ENCODE results near the gene PEX13.
"Not testable (repeated sequence)": the region's sequence is repeated elsewhere in the genome, so short reads cannot be mapped to it uniquely, and the experiment has no call there.

The PEX13 gene

GRCh38 chr2:61017556-61018317, at the start of gene PEX13, which contains the start of gene PUS10:
TSS of gene PEX13 (plus strand) at chr2:61017720. CDS start at chr2:61017760, 40 bp downstream.
TSS of gene PUS10 (minus strand) at chr2:61018255. CDS start at chr2:61011890, 6,365 bp downstream.
- DNase-seq = peak; percentile 82 to 90

- DNase-seq = no peak
Observed at GRCh38 chr2:60972889-60973656, 44.4 kb upstream of the PEX13 start.

DNA sequence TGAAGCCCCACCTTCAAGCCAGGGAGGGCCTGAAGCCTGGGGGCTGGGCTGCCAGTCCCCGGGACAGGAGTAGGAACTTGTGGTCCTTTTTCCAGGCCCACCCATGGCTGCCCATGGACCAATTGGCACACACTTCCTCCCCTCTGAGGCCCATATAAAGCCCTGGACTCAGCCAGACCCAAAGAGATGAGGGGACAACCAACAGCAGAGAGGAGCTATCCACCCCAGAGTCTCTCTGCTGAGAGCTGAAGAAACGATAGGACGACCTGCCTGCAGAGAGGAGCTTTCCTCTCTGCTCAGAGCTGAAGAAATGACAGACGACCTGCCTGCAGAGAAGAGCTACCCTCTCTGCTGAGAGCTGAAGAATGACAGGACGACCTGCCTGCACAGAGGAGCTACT, 43.8 kb upstream of the PEX13 start:
- no peak for DNase-seq

DNA sequence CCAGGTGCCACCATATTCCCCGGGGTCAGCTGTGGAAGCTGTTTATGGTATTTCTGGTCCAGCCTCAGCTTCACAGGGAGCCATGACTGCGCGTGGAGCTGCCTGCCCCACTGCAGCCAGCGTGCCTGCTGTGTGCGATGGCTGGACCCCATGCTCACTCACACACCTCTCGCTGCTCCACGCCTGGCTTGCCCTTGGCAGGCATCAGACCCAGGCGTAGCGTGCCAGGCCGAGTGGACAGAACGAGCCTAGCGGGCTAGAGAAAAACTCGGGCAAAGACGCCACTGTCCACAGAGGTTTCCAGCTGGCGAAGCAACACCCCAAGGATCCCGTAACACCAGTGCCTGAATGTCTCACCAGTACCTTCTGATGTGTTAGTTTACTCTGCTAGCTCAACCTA, 42.9 kb upstream of the PEX13 start:
- no peak for DNase-seq

GRCh38 chr2:60976256-60976850, 41.2 kb upstream of the PEX13 start:
- no peak for DNase-seq

DNA sequence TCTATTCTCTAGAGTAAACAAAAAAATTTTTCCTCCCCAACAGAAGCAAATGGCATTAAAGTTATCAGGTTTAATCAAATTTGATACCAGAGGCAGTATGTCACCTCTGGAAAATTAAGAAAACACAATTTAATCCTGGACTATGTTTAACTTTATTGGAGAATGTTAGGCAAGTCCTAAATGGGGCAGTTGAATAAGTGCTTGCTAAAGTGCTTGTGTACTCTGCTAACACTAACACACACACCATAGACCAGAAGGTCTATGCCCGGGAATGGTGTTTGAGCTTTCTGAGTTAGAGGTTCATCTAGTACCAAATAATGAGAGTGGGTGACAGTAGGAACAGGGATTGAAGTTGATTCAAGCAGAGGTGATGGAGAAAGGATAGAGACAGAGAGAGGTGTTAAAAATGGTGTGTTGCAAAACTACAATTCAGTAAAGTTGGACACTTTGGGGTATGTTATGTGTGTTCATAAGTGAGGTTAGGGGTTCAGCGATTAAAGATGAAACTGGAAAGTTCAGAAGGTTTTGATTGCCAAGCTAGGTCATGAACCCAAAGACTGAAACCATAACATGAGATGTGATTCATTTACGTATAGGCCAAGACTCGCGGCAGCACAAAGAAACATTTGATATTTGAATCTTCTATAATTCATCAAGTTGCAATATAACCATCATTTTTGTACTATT, 40.5 kb upstream of the PEX13 start:
- no peak for DNase-seq

DNA sequence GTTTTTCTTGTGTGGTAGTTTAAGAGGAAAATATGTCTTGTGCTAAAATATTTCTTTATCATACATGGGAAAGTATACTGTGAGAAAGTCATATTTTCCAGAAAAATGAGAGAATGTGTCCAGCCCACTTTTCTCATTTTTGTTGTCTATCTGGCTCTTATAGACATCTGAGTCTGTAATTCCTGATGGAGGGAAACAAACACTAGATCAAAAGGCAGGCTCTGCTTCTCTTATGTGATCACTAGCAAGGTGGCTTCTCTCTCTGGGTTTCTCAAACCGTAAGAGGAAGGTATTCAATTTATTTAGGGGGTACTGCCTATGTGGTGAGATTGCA, 40.0 kb upstream of the PEX13 start:
- DNase-seq = no peak

GRCh38 chr2:60979231-60979630, 38.3 kb upstream of the PEX13 start:
- DNase-seq = no peak

GRCh38 chr2:60980071-60980815, 37.3 kb upstream of the PEX13 start:
- DNase-seq = no peak

DNA sequence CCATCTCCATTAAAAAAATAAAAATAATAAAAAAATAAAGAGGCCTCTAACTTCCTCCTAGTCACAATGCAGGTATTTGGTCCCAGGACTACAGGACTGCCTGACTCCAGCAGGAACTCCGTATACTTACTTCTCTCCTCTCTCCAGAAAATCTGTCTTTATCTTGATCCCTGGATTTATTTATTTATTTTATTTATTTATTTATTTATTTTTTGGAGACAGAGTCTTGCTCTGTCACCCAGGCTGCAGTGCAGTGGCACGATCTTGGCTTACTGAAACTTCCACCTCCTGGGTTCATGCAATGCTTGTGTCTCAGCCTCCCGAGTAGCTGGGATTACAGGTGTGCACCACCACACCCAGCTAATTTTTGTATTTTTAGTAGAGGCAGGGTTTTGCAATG, 35.5 kb upstream of the PEX13 start:
- DNase-seq = not testable (repeated sequence)

DNA sequence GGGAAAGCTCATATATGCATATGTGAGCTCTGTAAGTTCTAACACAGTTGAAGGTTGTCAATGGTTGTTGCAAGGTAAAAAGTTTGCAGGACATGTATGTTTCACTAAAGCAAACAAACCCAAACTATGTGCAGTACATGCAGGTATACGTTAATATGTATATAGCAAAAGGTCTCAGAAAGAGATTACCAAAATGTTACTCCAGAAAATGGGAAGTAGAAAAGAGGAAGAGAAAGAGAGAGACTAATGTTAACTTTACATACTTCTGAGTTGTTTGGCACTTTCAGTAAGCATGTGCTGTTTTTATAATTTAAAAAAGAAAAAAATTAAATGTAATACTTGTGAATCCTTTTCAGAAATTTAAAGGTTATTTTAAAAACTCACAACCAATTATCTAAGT, 32.8 kb upstream of the PEX13 start:
- DNase-seq = no peak

DNA sequence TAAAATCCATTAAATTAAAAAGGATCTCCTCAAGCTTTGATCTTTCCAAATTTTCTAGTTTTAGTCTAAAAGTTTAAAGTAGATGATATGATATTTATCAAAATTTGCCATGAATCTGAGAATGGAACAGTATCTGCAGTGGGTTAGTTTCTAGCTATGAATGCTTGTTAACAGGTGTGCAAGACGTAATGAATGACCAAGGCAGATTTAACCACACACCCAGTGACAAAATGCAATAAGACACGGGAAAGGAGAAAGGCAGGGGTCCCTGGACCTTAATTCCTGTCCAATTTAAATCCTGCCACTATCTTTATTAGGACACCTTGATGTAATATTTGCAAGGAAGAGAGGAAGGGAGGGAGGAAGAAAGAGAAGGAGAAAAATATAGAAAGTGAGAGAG, 30.5 kb upstream of the PEX13 start:
- no peak for DNase-seq

- DNase-seq = not testable (repeated sequence)
Observed at GRCh38 chr2:60987656-60988055, 29.9 kb upstream of the PEX13 start.

GRCh38 chr2:60989259-60989658, 28.3 kb upstream of the PEX13 start:
- no peak for DNase-seq

GRCh38 chr2:60991644-60992043, 25.9 kb upstream of the PEX13 start:
- DNase-seq = no peak

DNA sequence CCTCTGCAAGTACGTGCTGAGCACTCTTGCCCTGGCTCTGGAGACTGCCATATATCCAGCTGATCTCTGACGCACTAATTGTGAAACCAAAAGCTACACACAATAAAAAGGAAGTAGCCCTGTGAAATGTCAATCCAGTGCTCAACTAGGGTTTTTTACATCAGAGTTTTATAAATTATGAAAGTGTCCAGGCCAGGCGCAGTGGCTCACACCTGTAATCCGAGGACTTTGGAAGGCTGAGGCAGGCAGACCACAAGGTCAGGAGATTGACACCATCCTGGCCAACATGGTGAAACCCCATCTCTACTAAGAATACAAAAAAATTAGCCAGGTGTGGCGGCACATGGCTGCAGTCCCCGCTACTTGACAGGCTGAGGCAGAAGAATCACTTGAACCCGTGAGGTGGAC, 24.5 kb upstream of the PEX13 start:
- no peak for DNase-seq

GRCh38 chr2:60994131-60994530, 23.4 kb upstream of the PEX13 start:
- DNase-seq = no peak

GRCh38 chr2:60998628-60999545, 18.6 kb upstream of the PEX13 start:
- DNase-seq = peak in 1 of 2 donors; percentile 65

DNA sequence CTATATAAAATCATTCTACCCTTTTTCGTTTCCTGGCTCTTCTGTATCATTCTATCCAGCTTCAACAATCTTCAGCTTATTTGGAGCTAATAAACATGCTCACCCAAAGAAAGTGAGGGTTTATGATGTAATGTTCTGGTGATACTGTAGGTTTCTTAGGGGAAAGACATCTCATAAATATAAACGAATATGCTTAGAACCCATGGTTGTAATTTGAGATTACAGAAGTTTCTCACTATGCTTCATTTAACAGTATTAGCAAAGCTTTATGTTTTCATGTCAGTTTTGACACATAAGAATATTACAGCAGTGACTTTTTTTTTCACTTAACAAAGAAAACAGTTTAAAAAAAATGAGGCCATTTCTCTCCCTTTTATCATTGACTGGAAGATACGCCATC, 11.8 kb upstream of the PEX13 start:
- no peak for DNase-seq

- no peak for DNase-seq
Observed at GRCh38 chr2:61006486-61007105, 10.9 kb upstream of the PEX13 start.

GRCh38 chr2:61009355-61009754, 8.2 kb upstream of the PEX13 start:
- no peak for DNase-seq

Data from hippocampal formation (tissue), 2 donors.